Aorta (tissue), 5 donors: ENCODE measurements around the gene MLLT10. TPM values are rescaled to one million over a fixed set of nuclear protein-coding genes. Genes with fewer than 3 reads are reported as not detected.
"Not testable (repeated sequence)": the region's sequence is repeated elsewhere in the genome, so short reads cannot be mapped to it uniquely, and the experiment has no call there.

ENCODE experiments used
- ATAC-seq: fragments of 200-7000 bp; cut with Tn5 transposase; one replicate; pipeline ENCODE4 v1.9.1; 2022; ENCODE audit warnings: moderate library complexity; ENCODE audit not compliant: low FRiP score
- DNase-seq, 2 donors: peaks; one replicate each; pipeline ENCODE4 v3.0.0-alpha.2; 2020
- H3K27ac ChIP-seq, 2 donors: one replicate each; pipeline ENCODE4 v1.5.1; 2013; ENCODE audit warnings: low read length in 2 of 2, mild to moderate bottlenecking in 2 of 2, moderate library complexity in 2 of 2, control low read depth in 1 of 2, inconsistent platforms in 1 of 2, low read depth in 1 of 2
- H3K27me3 ChIP-seq, 2 donors: one replicate each; pipeline ENCODE4 v1.6.1; 2013; ENCODE audit warnings: control low read depth in 1 of 2, low read length in 1 of 2, mild to moderate bottlenecking in 1 of 2, moderate library complexity in 1 of 2; ENCODE audit not compliant: insufficient read depth in 2 of 2, control insufficient read depth in 1 of 2
- H3K36me3 ChIP-seq, 2 donors: one replicate each; pipeline ENCODE4 v1.6.1; 2013; ENCODE audit warnings: control low read depth in 1 of 2, low read length in 1 of 2, mild to moderate bottlenecking in 1 of 2; ENCODE audit not compliant: insufficient read depth in 2 of 2, control insufficient read depth in 1 of 2
- H3K4me1 ChIP-seq, 2 donors: one replicate each; pipeline ENCODE4 v1.6.1; 2013; ENCODE audit warnings: low read length in 2 of 2, control low read depth in 1 of 2, mild to moderate bottlenecking in 1 of 2, moderate library complexity in 1 of 2; ENCODE audit not compliant: insufficient read depth in 2 of 2, control insufficient read depth in 1 of 2
- H3K4me3 ChIP-seq, 2 donors: one replicate each; pipeline ENCODE4 v1.5.1; 2013; ENCODE audit warnings: low read length in 2 of 2, control low read depth in 1 of 2, mild to moderate bottlenecking in 1 of 2
- H3K9me3 ChIP-seq: one replicate; pipeline ENCODE4 v1.6.1; 2013; ENCODE audit warnings: mild to moderate bottlenecking, low read length; ENCODE audit not compliant: control insufficient read depth
- WGBS, 2 donors: extraction: QIAGEN DNeasy Blood & Tissue Kit; methylation state at CpG; one replicate each; pipeline ENCODE4 v1.1.7; 2013; 5-methylcytosine and 5-hydroxymethylcytosine counted together
- intact Hi-C, 2 donors: fragments of 100-400 bp; cut with DNase I; formaldehyde crosslinking; loops; one replicate each; pipeline versions ENCODE4 v1.14.2 to v1.15.0; 2022
- polyA plus RNA-seq, 2 donors: library from polyadenylated mRNA; stranded (reverse); fragments of 200-250 nt; gene quantifications; one replicate each; pipeline ENCODE4 v1.2.3, GENCODE V29; 2013
- total RNA-seq, 2 donors: library from RNA; stranded (reverse); fragmentation: NEBNext Ultra II Directional; extraction: Animal tissue kit (Norgen Biotek cat#: 25700); gene quantifications; one replicate each; pipeline ENCODE4 v1.2.1, GENCODE V29; 2021
- donor health status: healthy with polysubstance abuse.
- donor health status: Bipolar disorder and iron deficiency.
- donor health status: DM: no; HTN: no; CAD: no.
- donor health status: DM: no; HTN: no; CAD: no.
- donor health status: DM: yes; HTN: yes; CAD: no.

The MLLT10 gene
- total and polyA plus RNA-seq, 4 donors = 8.4 to 75.3 (median 26.3) TPM

DNA sequence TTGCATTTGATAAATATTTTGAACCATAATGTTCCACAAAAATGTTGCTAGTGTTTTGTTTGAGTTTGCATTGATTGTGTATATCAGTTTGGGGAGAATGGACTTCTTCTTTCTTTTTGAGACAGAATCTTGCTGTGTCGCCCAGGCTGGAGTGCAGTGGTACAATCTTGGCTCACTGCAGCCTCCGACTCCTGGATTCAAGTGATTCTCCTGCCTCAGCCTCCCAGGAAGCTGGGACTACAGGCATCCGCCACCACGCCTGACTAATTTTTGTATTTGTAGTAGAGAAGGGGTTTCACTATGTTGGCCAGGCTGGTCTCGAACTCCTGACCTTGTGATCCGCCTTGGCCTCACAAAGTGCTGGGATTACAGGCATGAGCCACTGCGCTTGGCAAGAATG is 25.0 kb downstream of the MLLT10 start:
- not testable (repeated sequence) for DNase-seq, H3K36me3 ChIP-seq, H3K27ac ChIP-seq, H3K4me3 ChIP-seq, H3K4me1 ChIP-seq, H3K27me3 ChIP-seq, ATAC-seq, H3K9me3 ChIP-seq
- intact Hi-C loops = loop anchor here in 1 of 2 donors (10.0 kb wide), 1 partner anchor 166 kb away; no protein-coding TSS in a partner anchor
- 97 to 98% methylated on average over 7 of the region's 7 CpGs for WGBS, 2 donors

DNA sequence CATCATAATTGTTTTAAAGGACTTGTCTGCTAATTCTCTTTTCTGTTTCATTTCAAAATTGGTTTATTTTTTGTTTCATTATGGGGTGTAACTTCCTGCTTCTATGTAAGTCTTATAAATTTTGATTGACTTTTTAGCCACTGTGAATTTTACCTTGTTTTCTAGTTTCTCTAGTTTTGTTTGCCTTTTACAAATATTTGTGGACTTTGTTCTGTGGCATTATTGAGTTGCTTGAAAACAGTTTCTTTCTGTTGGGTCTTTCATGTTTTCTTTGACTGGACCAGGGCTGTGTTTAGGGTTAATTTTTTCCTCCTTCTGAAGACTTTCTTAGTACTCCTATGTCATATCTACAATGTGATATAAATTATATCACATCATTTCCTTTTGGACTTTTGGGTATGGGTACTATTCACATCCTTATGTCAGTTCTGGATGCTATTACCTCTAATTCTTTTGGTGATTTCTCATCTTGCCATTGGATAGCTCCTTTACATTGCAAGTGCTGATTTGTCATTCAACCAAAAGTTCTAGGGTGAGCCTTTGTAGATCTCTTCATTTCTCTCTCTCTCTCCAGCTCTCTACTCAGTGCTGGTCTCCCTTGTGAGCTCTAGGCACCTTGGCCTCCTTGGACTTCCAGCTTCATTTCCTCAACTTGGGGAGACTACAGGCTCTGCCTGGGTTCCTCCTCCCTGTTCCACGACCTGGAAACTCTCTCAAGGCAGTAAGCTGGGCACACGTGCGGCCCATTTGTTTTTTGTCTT is 36.9 kb downstream of the MLLT10 start:
- Histone ChIP-seq H3K4me1 (peaks cover 3 to 7% of the 10 kb centered on the region in 2 donors), H3K27me3 (no peaks in the 10 kb centered on the region), H3K9me3 (no peaks in the 10 kb centered on the region), H3K4me3 (no peak overlapping the region), H3K27ac (no peak overlapping the region), H3K36me3 (peaks cover 0 to 2% of the 10 kb centered on the region in 2 donors)
- DNase-seq (no peak), ATAC-seq (no peak)
- intact Hi-C loops = no loop called here
- 70 to 71% methylated on average over 3 of the region's 3 CpGs for WGBS, 2 donors

DNA sequence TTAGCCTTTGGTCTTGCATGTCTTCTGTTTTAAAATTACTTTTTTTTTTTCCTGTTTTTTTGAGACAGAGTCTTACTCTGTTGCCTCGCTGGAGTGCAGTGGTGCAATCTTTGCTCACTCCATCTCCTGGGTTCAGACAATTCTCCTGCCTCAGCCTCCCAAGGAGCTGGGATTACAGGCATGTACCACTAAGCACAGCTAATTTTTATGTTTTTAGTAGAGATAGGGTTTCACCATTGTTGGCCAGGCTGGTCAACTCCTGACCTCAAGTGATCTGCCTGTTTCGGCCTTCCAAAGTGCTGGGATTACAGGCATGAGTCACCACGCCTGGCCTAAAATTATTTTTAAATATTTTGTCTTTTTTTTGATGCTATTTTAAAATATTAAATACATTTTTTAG is 38.5 kb downstream of the MLLT10 start:
- peaks cover 3% of the 10 kb centered on the region in 2 donors for H3K4me1 ChIP-seq
- DNase-seq = peak in 1 of 2 donors; percentile 63
- 2 to 7% methylated on average over 3 of the region's 3 CpGs for WGBS, 2 donors

DNA sequence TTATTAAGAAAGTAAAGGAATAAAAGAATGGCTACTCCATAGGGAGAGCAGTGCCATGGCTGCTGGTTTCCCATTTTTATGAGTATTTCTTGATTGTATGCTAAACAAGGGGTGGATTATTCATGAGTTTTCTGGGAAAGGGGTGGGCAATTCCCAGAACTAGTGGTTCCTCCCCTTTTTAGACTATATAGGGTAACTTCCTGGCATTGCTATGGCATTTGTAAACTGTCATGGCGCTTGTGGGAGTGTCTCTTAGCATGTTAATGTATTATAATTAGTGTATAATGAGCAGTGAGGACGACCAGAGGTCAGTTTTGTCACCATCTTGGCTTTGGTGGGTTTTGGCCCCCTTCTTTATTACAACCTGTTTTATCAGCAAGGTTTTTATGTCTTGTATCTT is 40.5 kb downstream of the MLLT10 start:
- ATAC-seq, H3K27me3 ChIP-seq, H3K36me3 ChIP-seq, H3K27ac ChIP-seq, intact Hi-C loops, H3K4me3 ChIP-seq, H3K4me1 ChIP-seq, DNase-seq, H3K9me3 ChIP-seq: not testable (repeated sequence)
- WGBS, 2 donors = 91 to 94% methylated on average over 2 of the region's 2 CpGs

More for the DNA sequence above, 38.5 kb downstream of the MLLT10 start:
- H3K27ac ChIP-seq = no peak overlapping the region
- H3K36me3 ChIP-seq = no peaks in the 10 kb centered on the region
- H3K9me3 ChIP-seq = no peaks in the 10 kb centered on the region
- no peaks in the 10 kb centered on the region for H3K27me3 ChIP-seq
- ATAC-seq = peak; percentile 81
- H3K4me3 ChIP-seq = no peak overlapping the region
- intact Hi-C loops = no loop called here

GRCh38 chr10:21579291-21579690 is 45.3 kb downstream of the MLLT10 start:
- Histone ChIP-seq H3K27me3 (no peaks in the 10 kb centered on the region), H3K4me1 (peaks cover 0 to 4% of the 10 kb centered on the region in 2 donors), H3K27ac (no peak overlapping the region), H3K9me3 (no peaks in the 10 kb centered on the region), H3K4me3 (no peak overlapping the region), H3K36me3 (no peaks in the 10 kb centered on the region)
- intact Hi-C loops = no loop called here
- WGBS, 2 donors = 94 to 96% methylated on average over 5 of the region's 5 CpGs
- ATAC-seq (no peak), DNase-seq (no peak)

DNA sequence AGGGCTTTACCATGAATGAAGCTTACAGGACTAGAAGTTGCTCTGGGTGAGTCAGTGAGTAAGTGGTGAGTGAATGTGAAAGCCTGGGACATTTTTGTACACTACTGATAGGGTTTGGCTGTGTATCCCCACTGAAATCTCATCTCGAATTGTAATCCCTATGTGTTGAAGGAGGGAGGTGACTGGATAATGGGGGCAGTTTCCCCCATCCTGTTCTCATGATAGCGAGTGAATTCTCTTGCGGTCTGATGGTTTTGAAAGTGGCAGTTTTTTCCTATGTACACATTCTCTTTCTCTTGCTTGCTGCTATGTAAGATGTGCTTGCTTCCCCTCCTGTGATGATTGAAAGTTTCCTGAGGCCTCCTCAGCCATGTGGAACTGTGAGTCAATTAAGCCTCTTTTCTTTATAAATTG is 47.4 kb downstream of the MLLT10 start:
- H3K9me3 ChIP-seq, H3K4me1 ChIP-seq, intact Hi-C loops, H3K27ac ChIP-seq, H3K36me3 ChIP-seq, DNase-seq, H3K27me3 ChIP-seq, H3K4me3 ChIP-seq, ATAC-seq: not testable (repeated sequence)
- WGBS, 2 donors = 68 to 74% methylated on average over 3 of the region's 3 CpGs

- no peaks in the 10 kb centered on the region for H3K9me3 ChIP-seq
- no peaks in the 10 kb centered on the region for H3K36me3 ChIP-seq
- WGBS, 2 donors = 93 to 96% methylated on average over 9 of the region's 9 CpGs
- H3K27me3 ChIP-seq = no peaks in the 10 kb centered on the region
- DNase-seq (no peak), ATAC-seq (no peak)
- intact Hi-C loops = no loop called here
- H3K27ac ChIP-seq = no peak overlapping the region
- H3K4me1 ChIP-seq = peaks cover 0 to 4% of the 10 kb centered on the region in 2 donors
- H3K4me3 ChIP-seq = no peak overlapping the region
Observed at GRCh38 chr10:21584834-21585530, 51.0 kb downstream of the MLLT10 start.

GRCh38 chr10:21587391-21587790 is 53.4 kb downstream of the MLLT10 start:
- no peaks in the 10 kb centered on the region for H3K9me3 ChIP-seq
- H3K36me3 ChIP-seq = no peaks in the 10 kb centered on the region
- H3K27me3 ChIP-seq = no peaks in the 10 kb centered on the region
- no peak for ATAC-seq
- no peak for DNase-seq
- no peaks in the 10 kb centered on the region for H3K4me1 ChIP-seq
- intact Hi-C loops = no loop called here
- no peak overlapping the region for H3K4me3 ChIP-seq
- no peak overlapping the region for H3K27ac ChIP-seq

DNA sequence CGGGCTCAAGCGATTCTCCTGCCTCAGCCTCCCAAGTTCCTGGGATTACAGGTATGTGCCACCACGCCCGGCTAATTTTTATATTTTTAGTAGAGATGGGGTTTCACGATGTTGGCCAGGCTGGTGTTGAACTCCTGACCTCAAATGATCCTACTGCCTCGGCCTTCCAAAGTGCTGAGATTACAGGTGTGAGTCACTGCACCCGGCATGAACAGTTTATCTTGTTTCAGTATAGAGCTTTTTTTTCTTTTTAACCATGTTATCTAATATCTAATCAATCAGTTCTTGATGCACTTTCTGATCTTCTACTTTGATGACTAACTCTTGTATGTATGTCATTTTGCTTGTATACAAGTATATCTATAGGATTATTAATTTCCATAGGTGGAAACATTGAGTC is 54.1 kb downstream of the MLLT10 start:
- DNase-seq, H3K36me3 ChIP-seq, ATAC-seq, H3K9me3 ChIP-seq, H3K27me3 ChIP-seq, intact Hi-C loops, H3K27ac ChIP-seq, H3K4me1 ChIP-seq, H3K4me3 ChIP-seq: not testable (repeated sequence)
- 71 to 77% methylated on average over 7 of the region's 7 CpGs for WGBS, 2 donors
